GM18858 (cell line): ENCODE results near the gene BMPR1A.
"Not testable (repeated sequence)": the region's sequence is repeated elsewhere in the genome, so short reads cannot be mapped to it uniquely, and the experiment has no call there.

Source experiments
- ATAC-seq: cut with Tn5 transposase; IDR thresholded peaks from one replicate; pipeline ENCODE4 v1.9.1; 2021; ENCODE audit not compliant: unreplicated experiment

The BMPR1A gene

DNA sequence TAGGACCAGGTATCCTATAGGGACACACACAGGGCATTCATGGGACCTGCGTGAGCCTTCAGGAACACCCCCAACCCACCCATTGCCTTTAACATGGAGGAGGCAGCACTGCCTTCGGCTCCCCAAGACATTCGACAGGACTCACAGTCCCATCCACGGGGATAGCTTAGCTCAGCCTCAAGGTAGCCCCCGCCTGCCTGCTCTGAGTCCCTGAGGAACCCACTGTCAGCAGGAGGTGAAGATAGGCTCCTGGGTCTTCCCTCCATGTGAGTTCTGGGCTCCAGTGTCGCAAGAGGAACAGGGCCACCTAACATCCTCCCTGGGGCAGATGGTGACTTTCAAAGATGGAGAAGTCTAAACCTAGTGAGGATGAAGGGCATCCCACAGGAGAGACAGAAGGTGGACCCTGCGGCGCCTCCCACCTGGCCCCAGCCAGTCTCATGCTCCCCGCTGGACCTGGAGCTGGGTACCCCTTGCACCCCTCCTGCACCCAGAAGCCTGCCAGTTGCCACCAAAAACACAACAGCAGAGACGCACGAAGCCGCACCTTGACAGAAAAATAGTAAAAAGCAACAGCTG lies 207.0 kb downstream of the BMPR1A start:
- ATAC-seq = no peak

DNA sequence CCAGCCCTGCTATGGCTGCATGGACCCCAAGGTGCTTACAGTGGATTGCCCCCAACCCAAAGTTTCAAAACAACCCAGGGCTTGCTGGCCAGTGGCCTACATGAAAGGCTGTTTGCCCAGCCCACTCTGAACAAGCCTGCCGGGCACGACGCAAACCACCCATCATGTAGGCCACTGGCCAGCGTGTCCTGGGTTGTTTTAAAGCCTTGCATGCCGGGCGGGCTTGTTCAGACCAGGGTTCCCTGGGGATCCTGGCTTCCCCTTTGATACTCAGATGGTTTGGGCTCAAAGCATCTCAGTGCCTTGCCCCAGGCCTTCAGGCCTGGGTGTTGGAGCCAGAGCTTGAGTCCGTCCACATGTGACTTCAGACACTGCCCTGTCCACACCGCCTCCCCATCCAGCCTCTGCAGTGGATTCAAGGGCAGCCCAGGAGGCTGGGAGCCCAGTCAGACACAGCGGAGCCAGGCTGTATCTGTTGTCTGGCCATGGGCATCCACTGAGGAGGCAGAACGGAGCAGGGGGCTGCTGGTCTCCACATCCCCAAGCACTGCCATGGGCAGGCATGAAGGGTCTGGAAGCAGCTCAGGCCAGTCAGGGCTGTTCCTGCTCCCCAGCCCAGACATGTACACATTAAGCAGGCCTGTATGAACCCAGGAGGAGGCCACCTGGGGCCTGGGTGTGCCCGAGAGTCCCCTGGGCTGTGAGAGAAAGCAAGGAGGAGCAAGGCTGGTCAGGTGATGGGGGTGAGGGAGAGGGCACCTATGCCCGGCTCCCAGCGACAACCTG lies 207.8 kb downstream of the BMPR1A start:
- no peak for ATAC-seq

DNA sequence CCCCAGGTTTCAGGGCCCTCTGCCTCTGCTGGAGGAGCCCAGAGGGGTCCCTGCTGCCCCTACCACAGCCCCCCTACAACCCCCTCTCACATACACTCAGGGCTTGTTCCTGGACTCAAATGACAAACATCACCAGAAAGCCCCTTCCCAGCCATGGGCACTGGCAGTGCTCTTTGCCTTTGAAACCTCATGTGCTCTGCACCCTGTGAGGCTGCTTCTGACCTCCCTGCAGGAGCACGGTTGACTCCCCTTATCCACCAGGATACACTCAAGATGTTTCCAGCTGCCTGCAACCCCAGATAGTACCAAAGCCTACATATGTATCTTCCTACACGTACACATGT lies 208.4 kb downstream of the BMPR1A start:
- no peak for ATAC-seq

DNA sequence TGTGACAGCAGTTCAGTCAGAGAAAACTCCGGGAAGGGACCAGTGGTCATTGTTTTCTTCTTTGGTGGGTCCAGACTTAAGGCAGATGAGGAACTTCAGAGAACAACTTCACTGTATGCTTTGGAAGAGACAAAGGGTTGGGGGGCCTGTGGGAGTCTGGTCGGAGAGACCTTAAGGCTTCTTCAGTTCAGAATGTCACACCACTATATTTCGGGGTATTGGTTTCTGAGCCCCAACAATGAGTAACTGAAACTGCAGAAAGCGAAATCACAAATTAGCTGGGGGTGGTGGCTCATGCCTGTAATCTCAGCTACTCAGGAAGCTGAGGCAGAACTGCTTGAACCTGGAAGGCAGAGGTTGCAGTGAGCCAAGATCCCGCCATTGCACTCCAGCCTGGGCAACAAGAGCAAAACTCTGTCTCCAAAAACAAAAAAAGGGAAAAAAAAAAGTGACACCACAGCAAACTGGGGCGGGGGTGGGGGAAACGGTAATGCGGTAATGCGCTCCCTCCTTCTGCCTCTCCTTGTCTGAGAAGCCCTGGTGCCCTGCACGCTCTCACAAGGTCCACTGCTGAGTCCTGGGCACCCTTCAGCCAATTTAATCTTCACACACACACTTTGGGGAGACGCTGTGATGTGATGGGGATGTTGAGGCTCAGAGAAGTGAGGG lies 209.7 kb downstream of the BMPR1A start:
- ATAC-seq = no peak

DNA sequence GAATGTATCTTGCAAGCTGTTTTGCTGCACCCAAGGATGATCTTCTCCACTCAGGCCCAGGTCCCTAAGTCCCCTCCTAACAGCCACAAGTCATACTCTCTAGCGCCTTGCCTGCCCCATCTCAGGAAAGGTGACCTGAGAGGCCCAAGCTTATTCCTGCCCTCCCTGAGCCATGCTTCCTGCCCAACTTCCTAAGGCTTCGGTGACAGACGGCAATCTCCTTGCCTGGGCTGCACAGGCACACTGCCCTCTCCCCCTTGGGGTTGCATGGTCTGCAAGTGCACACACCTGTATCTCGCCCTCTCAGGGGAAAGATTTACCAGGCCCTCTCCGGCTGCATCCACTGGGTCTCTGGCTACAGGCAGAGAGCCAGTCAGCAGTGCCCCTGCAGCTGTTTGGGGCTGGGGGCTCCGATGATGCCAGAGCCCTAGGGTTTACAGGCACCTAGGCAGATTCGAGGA lies 211.1 kb downstream of the BMPR1A start:
- no peak for ATAC-seq

DNA sequence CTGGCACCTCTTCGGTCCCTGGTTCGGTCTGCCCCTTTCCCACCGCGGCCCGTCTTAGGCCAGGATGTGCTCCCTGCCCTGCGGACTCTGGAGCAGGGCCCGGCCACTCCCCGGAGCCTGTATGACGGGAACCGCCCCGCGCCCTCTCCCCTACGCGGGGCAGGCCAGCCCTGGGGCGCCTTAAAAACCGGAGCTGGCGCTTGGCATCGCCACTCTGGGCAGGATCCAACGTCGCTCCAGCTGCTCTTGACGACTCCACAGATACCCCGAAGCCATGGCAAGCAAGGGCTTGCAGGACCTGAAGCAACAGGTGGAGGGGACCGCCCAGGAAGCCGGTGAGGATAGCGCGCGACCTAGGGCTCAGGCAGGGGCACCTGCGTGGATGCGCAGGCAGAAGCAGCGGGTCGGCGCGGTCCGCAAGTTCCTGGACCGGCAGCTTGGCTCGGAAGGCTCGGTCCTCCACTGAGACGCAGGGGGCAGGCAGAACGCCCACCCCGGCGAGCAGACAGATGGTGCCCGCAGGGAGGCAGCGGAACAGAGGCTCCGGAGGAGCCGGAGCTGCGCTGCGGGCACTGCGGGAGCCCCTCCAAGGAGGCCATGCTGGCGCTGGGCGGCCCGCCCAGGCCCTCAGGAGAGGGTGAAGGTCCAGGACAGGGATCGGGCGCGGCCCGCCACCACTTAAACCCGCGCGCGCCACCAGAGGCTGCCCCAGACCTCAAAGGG lies 212.0 kb downstream of the BMPR1A start, which contains the start of gene ADIRF:
Gene ADIRF (plus strand): TSS at position 212 of the 723 bp plus-strand sequence. CDS start 63 bp downstream, at position 275.
- no peak for ATAC-seq

DNA sequence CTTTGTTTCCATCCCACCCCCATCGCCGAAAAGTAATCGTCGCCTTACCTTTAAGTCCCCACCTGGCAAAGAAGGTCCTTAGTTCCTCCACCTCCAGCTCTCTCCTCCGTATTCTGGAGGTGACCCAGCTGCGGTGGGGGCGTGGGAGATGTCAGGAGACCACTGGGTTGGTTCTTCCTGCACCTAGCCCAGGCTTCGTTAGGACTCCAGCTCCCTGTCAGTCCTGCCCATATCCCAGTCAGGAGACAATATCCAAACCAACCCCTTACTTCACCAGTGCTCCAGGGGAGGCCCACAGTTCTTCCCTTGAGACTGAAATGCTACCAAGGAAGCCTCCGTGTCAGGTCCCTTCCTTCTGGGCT lies 212.6 kb downstream of the BMPR1A start:
- ATAC-seq = no peak

DNA sequence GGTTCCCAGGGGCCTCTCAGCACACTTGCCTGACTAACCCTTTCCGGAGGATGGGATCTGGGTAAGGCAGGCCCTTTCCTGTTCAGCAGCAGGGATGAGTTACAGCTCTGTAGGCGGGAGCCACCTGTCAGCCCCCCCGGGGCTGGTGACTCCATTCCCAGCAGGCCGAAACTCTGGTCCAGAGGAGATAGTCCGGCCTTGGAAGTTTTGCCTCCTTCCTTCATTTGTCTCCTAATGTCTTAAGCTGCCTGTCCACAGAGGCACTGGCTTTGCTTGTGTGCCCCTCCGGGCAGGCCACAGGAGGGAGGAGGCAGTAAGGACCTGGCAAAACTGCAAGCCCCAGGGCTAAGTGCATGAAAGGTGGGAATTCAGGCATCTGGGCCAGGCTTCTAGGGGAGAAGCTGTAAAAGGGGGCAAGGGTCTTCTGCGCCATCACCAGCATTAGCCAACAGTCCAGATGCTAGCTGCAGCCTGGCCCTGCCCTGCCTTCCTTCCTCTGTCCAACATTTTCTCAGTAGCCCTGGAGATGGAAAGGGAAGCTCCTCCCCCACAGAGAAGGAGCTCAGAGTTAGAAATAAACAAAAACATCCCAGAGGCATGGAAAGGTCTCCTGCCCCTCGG lies 213.1 kb downstream of the BMPR1A start:
- ATAC-seq = no peak

DNA sequence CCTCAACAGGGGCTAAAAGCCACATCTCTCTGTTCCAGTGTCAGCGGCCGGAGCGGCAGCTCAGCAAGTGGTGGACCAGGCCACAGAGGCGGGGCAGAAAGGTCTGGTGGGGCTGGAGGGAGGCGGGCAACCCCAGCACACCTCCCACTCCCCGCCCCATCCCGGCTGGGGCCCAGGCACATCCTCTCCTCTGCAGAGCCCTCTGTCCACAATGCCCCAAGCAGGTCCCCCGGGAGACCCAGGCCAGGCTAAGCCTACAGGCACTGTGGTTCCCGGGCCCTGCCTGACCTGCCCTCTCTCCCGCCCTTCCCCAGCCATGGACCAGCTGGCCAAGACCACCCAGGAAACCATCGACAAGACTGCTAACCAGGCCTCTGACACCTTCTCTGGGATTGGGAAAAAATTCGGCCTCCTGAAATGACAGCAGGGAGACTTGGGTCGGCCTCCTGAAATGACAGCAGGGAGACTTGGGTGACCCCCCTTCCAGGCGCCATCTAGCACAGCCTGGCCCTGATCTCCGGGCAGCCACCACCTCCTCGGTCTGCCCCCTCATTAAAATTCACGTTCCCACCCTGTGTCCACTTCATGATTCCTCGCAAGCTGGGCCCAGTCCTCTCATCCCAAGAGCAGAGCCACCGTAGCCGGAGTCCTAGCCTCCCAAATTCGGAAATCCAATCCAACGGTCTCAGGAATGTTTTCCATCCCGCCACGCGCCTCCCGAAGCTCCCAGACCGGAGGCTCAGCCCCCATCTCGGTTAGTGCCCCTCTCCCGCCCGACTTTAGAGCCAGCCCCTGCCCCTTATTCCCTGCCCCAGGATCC lies 214.0 kb downstream of the BMPR1A start:
- no peak for ATAC-seq

DNA sequence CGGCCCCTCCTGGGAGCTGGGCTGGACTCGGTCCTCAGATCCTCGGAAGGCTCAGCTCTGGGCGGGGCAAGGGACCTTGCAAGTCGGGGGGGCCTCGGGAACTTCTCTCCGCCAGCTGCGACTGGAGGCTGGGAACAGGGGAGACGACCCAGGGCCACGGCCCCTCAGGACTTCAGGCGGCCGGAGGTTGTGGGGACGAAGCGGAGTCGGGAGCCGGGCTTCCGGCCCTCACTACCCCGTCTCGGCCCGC lies 214.5 kb downstream of the BMPR1A start:
- ATAC-seq = no peak

DNA sequence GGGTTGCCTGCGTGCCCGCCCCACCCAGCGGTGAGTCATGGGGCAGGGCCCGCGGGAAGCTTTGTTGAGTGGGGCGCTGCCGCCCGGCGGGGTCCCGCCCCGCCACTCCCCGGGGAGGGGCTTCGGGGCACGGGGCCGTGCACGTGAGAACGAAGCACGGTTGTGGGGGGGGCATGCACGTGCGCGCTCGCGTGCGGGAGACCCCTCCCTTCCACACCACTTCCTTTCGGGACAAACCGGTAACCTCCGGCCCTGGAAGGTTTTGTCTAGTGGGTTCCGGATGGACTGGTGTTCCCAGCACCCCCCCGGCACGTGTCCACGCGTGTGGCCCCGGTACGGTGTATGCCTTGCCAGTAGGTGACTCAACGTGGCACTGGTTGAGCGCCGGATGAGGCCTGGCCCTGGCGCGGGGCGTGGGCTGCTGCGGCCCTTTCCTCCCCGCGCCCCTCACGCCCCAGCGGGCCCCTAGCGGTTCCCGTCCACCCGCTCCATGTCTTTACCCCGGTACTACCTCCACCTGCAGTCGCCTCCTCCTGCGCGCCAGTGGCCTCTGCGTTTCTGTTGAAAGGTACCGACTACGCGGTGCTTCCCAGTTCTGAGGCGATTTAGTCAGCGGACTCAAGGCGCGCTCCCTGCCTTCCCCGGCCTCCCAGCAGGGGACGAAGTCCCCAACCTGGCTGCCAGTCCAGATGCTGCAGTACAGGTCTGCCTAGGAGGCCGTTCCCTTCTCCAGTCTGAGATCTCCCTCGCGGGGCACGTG lies 215.0 kb downstream of the BMPR1A start:
- peak; percentile 64 for ATAC-seq

DNA sequence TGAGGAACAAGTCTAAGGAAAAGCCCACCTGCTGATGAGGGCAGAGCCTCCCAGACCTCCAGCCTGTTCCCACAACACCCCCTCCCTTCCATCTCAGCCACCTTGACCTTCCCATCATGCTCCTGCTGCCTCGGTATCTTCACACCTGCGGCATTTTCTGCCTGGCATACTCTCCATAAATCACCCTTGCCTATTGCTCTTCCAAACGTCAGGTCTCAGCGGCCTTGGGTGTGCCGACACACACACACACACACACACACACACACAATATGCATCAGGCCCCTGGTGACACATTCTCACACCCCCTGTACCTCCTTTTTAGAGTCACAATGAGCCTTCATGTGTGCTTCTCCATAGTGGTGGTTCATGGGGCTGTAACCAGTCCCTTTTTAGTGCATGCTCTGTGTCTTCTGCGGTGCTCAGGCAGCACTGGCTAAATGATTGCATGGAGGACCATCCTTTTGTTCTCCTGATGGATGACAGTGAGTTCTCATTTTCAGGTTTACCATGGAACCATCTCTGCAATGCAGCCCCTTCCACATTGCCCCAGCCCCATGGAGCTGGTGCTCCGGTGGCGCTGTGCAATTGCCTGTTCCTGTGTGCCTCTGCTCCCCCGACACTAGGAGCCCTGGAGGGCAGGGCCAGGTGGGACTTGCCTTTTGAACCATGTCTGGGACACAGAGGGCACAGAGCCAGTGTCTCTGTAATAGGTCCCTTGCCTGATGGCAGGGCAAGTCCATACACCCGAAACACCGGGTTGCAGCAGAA lies 216.4 kb downstream of the BMPR1A start:
- ATAC-seq = no peak

DNA sequence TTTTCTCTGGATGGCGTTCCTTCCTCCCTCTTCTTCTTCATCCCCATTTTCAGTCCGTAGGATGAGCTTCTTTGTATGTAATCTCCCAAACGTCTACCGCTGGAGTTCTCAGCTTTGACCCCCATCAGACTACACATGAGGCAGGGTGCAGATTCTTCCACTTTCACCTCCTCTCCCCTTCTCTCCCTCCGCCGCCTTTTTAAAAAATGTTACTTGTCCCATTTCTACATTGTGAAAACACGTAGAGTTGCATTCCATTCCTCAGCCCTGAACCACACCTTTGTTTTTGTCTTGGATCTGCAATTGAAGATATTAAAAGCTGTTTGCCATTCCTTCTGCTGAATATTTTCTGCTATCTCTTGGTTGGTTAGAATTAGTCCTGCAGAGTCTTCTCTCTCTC lies 218.1 kb downstream of the BMPR1A start:
- no peak for ATAC-seq

DNA sequence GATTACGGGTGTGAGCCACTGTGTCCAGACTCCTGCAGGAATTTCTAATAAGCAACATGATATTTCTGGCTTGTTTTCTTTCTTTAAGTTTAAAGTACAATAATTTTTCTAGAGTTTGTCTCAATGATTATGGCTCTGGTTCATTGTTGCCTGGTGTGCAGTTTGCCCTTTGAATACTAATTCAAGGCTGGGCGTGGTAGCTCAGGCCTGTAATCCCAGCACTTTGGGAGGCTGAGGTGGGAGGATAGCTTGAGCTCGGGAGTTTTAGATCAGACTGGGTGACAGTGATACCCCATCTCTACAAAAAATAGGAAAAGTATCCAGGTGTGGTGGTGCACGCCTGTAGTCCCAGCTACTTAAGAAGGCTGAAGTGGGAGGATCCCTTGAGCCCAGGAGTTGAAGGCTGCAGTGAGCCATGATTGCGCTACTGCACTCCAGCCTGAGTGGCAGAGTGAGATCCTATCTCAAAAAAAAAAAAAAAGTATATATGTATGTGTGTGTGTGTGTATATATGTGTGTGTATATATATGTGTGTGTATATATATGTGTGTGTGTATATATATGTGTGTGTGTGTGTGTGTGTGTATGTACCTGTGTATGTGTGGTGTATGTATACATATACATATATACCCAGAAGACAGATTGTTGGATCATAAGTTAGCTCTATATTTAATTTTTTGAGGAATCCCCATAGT lies 220.1 kb downstream of the BMPR1A start:
- no peak for ATAC-seq

DNA sequence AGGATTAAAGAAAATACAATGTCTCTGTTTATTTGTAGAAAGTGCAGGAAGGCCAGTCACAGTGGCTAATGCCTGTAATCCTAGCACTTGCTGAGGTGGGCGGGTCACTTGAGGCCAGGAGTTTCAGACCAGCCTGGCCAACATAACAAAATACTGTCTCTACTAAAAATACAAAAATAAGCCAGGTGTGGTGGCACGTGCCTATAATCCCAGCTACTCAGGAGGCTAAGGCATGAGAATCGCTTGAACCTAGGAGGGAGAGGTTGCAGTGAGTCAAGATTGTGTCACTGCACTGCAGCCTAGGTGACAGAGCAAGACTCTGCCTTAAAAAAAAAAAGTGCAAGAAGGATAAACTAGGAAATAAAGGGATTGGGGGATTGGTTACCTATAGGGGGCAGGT lies 222.0 kb downstream of the BMPR1A start:
- ATAC-seq = not testable (repeated sequence)

DNA sequence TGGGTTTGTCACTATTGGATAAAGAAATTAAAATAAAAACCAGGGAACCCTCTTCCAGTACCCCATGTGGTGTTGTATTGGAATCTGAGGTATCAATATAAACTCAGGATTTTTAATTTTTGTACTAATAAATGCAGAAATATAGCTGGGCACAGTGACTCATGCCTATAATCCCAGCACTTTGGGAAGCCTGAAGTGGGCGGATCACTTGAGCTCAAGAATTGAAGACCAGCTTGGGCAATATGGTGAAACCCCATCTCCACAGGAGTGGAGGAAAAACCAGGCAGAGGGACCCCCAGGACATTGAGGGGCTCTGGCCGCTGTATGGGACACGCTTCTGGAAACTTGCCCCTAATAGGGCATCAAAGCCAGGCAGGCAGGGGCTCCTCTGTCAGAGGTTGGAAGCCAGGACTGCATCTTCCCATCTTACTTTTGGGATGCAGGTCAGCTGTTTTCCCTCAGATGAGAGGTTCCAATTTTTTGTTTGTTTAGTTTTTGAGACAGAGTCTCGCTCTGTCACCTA lies 222.9 kb downstream of the BMPR1A start:
- no peak for ATAC-seq

DNA sequence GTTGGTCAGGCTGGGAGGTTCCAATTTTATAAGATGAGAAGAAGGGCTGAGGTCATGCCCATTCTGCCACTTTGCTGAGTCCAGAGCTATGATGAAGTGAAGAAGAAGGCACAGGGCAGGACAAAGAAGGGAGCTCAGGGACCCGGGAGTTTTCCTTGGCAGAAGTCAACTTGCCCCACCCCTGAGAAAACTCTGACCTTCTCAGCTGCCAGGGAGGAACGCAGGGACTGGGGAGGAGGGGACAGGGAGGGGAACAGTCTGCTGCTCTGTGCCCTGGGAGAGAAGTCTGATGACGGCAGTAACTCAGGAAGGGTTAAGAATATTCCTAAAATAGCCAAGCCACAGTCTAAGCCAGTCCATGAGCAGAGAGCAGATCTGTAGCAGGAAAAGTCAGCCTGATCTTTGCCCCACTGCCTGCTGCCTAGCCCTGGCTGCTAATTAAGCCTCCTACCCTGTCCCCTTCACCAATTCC lies 223.6 kb downstream of the BMPR1A start:
- no peak for ATAC-seq

DNA sequence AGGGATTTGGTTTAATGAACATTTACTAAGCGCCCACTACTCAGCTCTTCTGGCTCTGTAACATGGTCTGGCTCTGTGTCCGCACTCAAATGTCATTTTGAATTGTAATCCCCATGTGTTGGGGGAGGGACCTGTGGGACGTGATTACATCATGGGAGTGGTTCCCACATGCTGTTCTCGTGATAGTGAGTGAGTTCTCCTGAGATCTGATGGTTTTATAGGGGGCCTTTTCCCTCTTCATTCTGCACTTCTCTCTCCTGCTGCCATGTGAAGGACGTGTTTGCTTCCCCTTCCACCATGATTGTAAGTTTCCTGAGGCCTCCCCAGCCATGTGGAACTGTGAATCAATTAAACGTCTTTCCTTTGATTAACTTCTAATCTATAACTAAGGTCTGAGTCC lies 224.6 kb downstream of the BMPR1A start:
- not testable (repeated sequence) for ATAC-seq
